OCI-LY1 (cell line): Measurements from ENCODE around the gene C8G.

Experiments used
- CTCF ChIP-seq: fragments of 200-600 bp; sonication (generic), shearing (Covaris generic); IDR thresholded peaks from 2 replicates; pipeline ENCODE4 v1.5.1; 2017; ENCODE audit warnings: mild to moderate bottlenecking, antibody characterized with exemption, low read length, moderate library complexity, mixed read lengths
- EZH2 ChIP-seq: fragments of 200-600 bp; sonication (generic), shearing (Covaris generic); IDR thresholded peaks from 2 replicates; pipeline ENCODE4 v1.8.0; 2017; ENCODE audit warnings: borderline replicate concordance, mixed run types, mild to moderate bottlenecking, antibody characterized with exemption, low read length, moderate library complexity, mixed read lengths

- TF ChIP-seq EZH2, result no peak
- no peak for TF ChIP-seq CTCF
Observed at GRCh38 chr9:136956604-136957003, 11.6 kb downstream of the C8G start.
